Esophagus muscularis mucosa (tissue), 3 donors: ENCODE results near the gene PISD.

Experiments used
- CTCF ChIP-seq, 3 experiments: fragments of 200-600 bp in 2 of 3; fragments of 450-650 bp in 1 of 3; sonication (generic) in 2 of 3; IDR thresholded peaks; one replicate each; pipeline ENCODE4 v1.5.1; 2017 to 2019; ENCODE audit warnings: antibody characterized with exemption in 3 of 3, mild to moderate bottlenecking in 2 of 3, moderate library complexity in 1 of 3
- POLR2A ChIP-seq: fragments of 450-650 bp; IDR thresholded peaks from one replicate; pipeline ENCODE4 v1.6.1; 2017; ENCODE audit warnings: antibody characterized with exemption, moderate library complexity, mild to moderate bottlenecking, low read depth

GRCh38 chr22:31603574-31603973 is 58.4 kb downstream of the PISD start:
- no peak for TF ChIP-seq CTCF (IDR thresholded peaks at IDR 0.05)
- TF ChIP-seq POLR2A: no peak
